Colon (tissue), 2 donors: ENCODE results near the gene RTN1.

Source experiments
- FAIRE-seq: peaks from 2 replicates; lab custom pipeline; 2012; peaks lifted over from hg19 to GRCh38; lab: Jason Lieb, UNC
- donor health status: control.
- donor health status: control.

RTN1 gene

DNA sequence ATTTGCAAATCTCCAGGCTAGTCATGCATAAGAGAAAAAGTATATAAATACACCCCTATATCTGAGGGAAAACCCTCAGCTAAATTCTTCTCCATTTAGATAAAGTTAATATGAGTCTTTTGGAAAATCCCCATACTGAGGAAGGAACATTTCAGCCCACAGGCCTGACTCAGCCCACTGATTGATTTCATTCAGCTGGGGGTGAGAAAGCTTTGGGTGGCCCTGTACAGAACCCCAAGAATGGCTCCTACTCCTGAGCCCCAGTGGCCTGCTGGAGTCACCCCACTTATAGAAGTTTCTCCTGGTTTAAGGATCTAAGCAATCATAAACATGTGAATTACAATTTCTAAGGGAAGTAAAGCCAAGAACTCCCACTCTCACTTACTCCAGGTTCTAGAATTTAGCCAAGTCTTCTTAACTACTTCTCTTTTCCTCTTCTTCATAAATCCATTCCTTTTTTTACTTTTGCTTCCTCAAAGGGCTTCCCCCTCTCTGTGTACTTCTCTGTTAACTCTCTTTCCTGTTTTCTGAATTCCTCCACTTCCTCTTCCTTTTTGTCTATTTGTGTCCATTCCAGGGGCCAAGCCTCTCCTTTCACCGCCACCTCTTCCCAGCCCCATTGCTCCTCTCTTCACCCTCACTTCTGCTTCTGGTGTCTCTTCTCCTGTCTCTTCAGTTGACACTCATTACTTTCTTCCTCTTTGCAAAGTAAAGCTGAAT is 21.0 kb downstream of the RTN1 start:
- FAIRE-seq = no peak

- FAIRE-seq = no peak
These were observed 21.9 kb downstream of the RTN1 start for GRCh38 chr14:59848671-59849070.

DNA sequence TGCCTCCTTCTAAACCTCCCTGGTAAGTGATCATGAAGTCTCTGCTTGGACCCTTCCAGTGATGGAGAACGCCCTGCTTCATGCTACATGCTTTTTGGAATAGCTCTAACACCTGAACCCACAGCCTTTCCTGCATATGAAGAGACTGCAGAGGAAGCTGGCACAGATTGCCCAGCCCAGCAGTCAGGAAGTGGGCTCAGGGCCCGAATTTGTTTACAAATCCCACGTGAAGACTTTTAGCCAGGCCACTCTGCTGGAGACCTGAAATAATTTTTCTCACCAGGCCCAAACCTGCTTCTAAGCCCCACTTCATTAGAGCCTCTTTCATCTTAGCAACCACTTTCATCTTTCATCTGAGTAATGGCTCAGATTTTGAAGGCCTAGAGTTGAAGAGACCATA is 22.9 kb downstream of the RTN1 start:
- FAIRE-seq = no peak

DNA sequence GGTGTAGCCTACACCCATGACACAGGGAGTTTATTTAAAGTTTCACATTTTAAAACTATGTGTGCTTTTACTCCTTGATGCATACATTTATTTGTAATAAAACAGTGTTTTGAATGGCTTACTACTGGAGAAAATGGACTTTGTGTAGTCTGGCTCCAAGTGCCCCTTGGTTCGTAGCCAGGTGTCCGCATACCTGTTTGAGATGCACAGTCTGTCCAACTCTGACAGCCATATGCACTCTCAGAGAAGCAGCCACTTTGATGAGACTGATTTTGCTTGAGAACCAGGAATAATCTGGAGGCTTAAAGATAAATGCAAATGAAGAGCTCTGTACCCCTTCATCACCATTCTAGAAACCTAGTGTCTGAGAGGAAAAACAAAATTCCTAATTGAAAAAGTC is 24.0 kb downstream of the RTN1 start:
- no peak for FAIRE-seq

DNA sequence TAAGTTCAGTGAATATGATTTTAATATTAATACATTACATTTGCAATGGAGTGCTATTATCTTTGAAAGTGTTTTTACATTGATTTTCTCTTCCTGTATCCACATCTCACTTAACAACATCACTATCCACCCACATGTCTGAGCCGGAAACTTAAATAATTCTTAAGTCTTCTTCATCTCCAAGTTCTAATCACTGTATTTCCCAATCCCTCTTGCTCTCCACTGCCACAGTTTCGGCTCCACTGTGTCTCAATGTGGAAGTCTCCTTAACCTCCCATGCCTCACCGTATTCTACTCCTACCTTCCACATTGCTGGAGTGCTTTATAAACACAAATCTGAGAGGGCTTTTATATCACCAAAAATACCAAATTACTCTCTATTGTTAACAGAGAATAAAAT is 25.3 kb downstream of the RTN1 start:
- no peak for FAIRE-seq

- FAIRE-seq = no peak
These were observed 26.3 kb downstream of the RTN1 start for GRCh38 chr14:59844186-59844812.

GRCh38 chr14:59836116-59836515 is 34.5 kb downstream of the RTN1 start:
- FAIRE-seq = no peak

DNA sequence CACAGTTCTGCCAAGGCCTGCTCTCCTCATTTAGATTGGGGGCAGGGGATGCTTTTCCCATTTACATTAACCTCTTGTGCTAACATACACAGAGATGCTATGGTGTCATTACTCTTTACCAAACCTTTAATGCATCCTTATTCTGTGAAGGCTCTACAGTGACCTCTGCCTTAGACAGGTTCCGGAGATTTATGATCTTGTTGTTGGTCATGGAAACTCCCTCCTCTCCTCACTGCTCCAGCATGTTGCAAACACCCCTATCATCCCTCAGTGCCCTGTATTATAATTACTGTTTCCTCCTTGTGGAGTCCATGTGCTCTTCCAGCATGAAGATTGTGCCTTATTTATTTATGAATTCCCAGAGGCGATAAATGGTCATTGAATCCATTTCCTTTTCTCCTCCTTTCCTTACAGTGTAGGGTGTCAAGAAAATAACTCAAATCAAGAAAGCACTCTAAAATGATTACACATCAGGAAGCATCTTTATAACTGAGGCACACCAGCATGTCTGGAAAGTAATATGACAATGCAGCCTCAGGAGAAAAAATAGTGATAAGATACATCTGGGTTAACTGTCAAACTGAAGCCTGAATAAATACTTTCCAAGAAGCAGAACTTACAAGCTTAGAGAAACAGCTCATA is 37.8 kb downstream of the RTN1 start:
- FAIRE-seq = no peak

GRCh38 chr14:59831121-59831730 is 39.4 kb downstream of the RTN1 start:
- FAIRE-seq = no peak

DNA sequence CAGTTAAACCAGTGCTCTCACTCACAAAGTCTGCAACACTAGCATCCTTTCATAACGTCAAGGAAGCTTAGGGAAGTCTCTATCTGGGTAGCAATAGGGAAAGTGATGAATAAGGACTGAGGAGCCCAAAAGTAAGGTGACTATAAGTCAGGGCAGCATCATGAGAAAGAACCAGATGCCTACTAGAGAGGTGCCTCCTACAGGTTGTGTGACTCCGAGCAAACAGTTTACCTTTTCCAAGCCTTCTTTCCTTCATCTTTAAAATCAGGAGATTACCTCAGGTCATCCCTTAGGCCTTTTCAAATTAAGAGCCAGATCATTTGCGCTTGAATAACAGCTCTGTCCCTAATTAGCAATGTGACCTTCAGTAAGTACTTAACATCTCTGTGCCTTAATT is 40.2 kb downstream of the RTN1 start:
- FAIRE-seq = no peak

DNA sequence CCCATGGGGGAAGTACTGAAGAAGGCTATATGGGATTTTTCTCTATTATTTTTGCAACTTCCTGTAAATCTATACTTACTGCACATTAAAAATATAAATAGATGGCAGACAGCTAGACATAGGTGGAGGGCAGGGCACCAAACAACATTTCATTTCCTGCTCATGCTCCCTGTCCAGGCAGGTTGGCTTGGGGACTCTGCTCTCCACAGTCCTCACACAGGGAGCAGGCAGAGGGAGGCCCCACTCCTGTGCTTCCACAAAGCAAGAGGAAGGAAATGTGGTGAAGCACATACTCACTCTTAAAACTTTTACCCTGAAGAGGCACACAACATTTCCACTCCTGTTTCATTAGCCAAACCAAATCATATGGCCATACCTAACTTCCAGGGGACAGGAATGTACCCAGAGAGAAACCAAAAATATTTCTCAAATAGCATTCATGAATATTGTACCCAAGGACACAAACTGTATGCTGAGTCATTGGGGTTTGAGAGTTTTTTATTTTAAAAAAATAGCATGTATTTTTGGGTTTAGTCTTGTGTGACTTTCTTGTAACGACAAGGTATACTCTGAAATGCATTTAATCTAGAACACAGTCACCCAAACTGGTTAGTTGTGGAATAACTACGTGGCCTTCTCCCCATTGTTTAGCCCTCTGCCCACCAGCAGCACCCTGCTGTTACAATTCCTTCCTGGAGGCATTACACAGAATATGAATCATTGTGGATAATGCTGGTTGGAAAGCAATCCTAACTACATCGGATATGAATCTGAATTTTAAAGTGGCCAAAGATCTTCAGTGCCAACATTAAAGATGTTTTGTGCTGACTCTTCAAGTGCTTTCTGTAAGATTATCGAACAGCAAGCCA is 40.9 kb downstream of the RTN1 start:
- FAIRE-seq = no peak

GRCh38 chr14:59828276-59828675 is 42.3 kb downstream of the RTN1 start:
- no peak for FAIRE-seq

GRCh38 chr14:59827401-59827800 is 43.2 kb downstream of the RTN1 start:
- no peak for FAIRE-seq

DNA sequence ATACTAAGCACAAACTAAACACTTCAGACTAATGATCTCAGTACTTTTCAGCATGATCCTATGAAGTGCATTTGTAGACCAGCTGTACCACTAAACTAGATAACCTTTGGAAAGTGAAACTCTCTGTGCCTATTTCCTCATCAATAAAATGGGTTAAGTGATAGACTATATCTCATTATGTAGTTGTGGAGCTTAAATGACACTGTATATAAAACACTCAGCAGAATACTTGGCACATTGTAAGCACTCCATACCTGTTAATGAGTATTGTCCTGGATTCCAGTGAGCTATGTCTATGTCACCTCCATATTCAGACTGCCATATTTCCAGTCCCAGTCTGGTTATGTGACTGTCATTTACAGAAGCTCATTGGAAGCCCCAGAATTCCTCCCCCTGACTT is 44.4 kb downstream of the RTN1 start:
- no peak for FAIRE-seq

DNA sequence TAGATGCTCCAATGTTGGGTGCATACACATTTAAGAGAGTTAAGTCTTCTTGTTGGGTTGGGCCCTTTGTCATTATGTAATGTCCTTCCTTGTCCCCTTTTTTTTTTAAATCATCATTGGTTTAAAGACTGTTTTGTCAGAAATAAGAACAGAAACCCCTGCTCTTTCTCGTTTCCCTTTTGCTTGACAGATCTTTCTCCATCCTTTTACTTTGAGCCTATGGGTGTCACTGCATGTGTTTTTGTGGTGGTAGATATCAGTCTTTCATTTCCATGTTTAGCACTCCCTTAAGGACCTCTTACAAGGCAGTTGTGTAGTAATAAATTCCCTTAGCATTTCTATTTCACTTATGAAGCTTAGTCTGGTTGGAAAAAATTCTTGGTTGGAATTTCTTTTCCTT is 47.4 kb downstream of the RTN1 start:
- no peak for FAIRE-seq

DNA sequence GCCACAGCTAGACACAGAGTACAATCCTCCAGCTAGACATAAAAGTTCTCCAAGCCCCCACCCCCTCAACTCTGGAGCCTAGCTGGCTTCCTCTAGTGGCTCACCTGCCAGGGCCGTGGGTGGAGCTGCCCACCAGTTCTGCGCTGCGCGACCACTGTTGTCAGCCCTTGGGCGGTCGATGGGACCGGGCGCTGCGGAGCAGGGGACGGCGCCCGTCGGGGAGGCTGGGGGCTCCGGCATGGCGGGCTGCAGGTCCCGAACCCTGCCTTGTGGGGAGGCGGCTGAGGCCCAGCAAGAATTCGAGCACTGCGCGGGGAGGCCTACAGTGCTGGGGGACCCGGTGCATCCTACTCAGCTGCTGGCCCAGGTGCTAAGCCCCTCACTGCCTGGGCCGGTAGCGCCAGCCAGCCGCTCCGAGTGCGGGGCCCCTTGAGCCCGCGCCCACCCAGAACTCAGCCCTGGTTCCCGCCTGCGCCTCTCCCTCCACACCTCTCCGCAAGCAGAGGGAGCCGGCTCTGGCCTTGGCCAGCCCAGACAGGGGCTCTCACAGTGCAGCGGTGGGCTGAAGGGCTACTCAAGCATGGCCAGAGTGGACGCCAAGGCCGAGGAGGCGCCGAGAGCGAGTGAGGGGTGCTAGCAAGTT is 51.0 kb downstream of the RTN1 start:
- no peak for FAIRE-seq

GRCh38 chr14:59816941-59817340 is 53.6 kb downstream of the RTN1 start:
- FAIRE-seq = no peak

GRCh38 chr14:59814988-59815387 is 55.6 kb downstream of the RTN1 start:
- FAIRE-seq = no peak

DNA sequence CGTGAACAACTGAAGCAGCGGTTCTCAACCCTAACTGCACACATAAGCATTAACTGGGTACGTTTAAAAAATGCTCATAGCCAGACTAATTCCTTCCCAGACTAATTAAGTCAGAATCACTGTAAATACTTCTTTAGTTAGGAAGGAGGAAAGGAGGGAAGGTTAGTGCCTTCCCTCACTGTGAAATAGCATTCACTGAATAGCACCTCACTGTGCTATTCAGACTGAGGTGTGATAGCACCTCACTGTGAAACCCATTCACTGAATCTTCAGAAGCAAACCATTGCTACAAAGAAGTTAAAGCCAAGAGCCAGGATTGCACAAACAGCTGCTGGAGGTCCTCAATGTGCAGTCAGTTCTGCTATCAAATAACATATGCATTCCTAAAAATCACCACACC is 58.8 kb downstream of the RTN1 start:
- FAIRE-seq = no peak

- no peak for FAIRE-seq
These were observed 59.5 kb downstream of the RTN1 start for GRCh38 chr14:59811073-59811472.

DNA sequence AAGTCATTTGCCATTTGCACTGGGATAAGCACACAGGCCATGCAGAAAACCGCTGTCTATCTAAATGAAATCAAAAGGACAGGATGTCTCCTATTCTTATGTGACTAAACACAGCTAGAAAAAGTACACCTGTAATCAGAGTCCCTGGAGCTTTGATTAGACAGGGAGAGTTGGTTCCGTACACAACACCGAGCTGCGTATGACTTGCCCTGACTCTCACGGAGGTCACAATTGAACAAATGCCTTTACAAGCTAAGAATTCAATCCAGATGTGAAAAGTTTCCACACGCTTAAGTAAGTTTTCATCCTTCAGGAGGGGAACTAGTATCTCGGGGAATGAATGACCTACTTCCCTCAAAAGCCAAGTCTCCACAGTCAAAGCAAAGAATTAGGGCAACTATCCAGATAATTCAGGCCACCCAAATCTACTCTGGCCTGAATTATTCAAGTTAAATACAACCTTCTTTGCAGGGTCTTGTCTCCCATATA is 67.5 kb downstream of the RTN1 start:
- no peak for FAIRE-seq

GRCh38 chr14:59788176-59788575 is 82.4 kb downstream of the RTN1 start:
- FAIRE-seq = no peak
